WTC11 (cell line): ENCODE data around the gene DENND1C. TPM values are rescaled to one million over a fixed set of nuclear protein-coding genes. Genes with fewer than 3 reads are reported as not detected.

Experiments used
- ATAC-seq: fragments of 200-7000 bp; cut with Tn5 transposase; 2 replicates; pipeline ENCODE4 v1.10.0; 2021; ENCODE audit warnings: mild to moderate bottlenecking, moderate library complexity
- CTCF ChIA-PET: fragments of 300-600 bp; sonication (Branson Sonifier 250); formaldehyde crosslinking; loops from one replicate; lab custom pipeline; 2021; ENCODE audit warnings: antibody characterized with exemption; lab: Charles Lee
- POLR2A ChIA-PET: fragments of 350-600 bp; sonication (Branson Sonifier 250); formaldehyde crosslinking; loops from one replicate; lab custom pipeline; 2021; ENCODE audit warnings: antibody characterized with exemption; lab: Charles Lee
- DNase-seq: peaks from one replicate; pipeline ENCODE4 v3.0.0; 2021; ENCODE audit warnings: low spot score
- H3K27ac Mint-ChIP-seq: 2 replicates; pipeline ENCODE4 v1.8.0; 2021; ENCODE audit warnings: mixed read lengths
- H3K27me3 Mint-ChIP-seq: 2 replicates; pipeline ENCODE4 v1.8.0; 2021; ENCODE audit warnings: low read depth, mild to moderate bottlenecking, moderate library complexity, mixed read lengths
- H3K36me3 Mint-ChIP-seq: 2 replicates; pipeline ENCODE4 v1.8.0; 2021; ENCODE audit warnings: mixed read lengths
- H3K4me1 Mint-ChIP-seq: 2 replicates; pipeline ENCODE4 v1.8.0; 2022; ENCODE audit warnings: mixed read lengths
- H3K4me3 Mint-ChIP-seq: 2 replicates; pipeline ENCODE4 v1.8.0; 2021; ENCODE audit warnings: mild to moderate bottlenecking, moderate library complexity, mixed read lengths
- H3K9me3 Mint-ChIP-seq: 2 replicates; pipeline ENCODE4 v1.8.0; 2021; ENCODE audit warnings: mixed read lengths
- ATF3 ChIP-seq: sonication (generic); formaldehyde crosslinking; conservative IDR thresholded peaks from 2 replicates; pipeline ENCODE4 v1.8.1; 2022; ENCODE audit warnings: mild to moderate bottlenecking, missing genetic modification reagents
- CDX4 ChIP-seq: fragments of 250-450 bp; sonication (Bioruptor Pico); IDR thresholded peaks from 2 replicates; pipeline ENCODE4 v1.9.0; 2021; ENCODE audit warnings: moderate library complexity, mild to moderate bottlenecking, inconsistent platforms, borderline replicate concordance
- E2F1 ChIP-seq: sonication (generic); formaldehyde crosslinking; IDR thresholded peaks from 2 replicates; pipeline ENCODE4 v1.8.0; 2022; ENCODE audit warnings: mild to moderate bottlenecking, missing genetic modification reagents
- ELF4 ChIP-seq: sonication (generic); formaldehyde crosslinking; IDR thresholded peaks from 2 replicates; pipeline ENCODE4 v1.8.1; 2022; ENCODE audit warnings: low read depth, mild to moderate bottlenecking, moderate library complexity, missing genetic modification reagents
- ETV6 ChIP-seq: sonication (generic); formaldehyde crosslinking; IDR thresholded peaks from 2 replicates; pipeline ENCODE4 v1.8.1; 2022; ENCODE audit warnings: mild to moderate bottlenecking, missing genetic modification reagents
- FOXK1 ChIP-seq: sonication (generic); formaldehyde crosslinking; IDR thresholded peaks from 2 replicates; pipeline ENCODE4 v1.8.0; 2022; ENCODE audit warnings: mild to moderate bottlenecking, moderate library complexity, missing genetic modification reagents
- GTF2I ChIP-seq: fragments of 250-450 bp; sonication (Bioruptor Pico); conservative IDR thresholded peaks from 2 replicates; pipeline ENCODE4 v1.4.0; 2021; ENCODE audit warnings: mild to moderate bottlenecking
- HMGA2 ChIP-seq: fragments of 250-450 bp; sonication (Bioruptor Pico); IDR thresholded peaks from 2 replicates; pipeline ENCODE4 v1.4.0; 2021; ENCODE audit warnings: mild to moderate bottlenecking, moderate library complexity
- MXD4 ChIP-seq: fragments of 250-450 bp; sonication (Bioruptor Pico); IDR thresholded peaks from 2 replicates; pipeline ENCODE4 v1.8.0; 2021; ENCODE audit warnings: mild to moderate bottlenecking, moderate library complexity, borderline replicate concordance
- NR2C2 ChIP-seq: sonication (generic); formaldehyde crosslinking; IDR thresholded peaks from 2 replicates; pipeline ENCODE4 v1.8.0; 2022; ENCODE audit warnings: mild to moderate bottlenecking, missing genetic modification reagents
- OVOL2 ChIP-seq: fragments of 250-450 bp; sonication (Bioruptor Pico); IDR thresholded peaks from 2 replicates; pipeline ENCODE4 v1.9.0; 2021; ENCODE audit warnings: mild to moderate bottlenecking, borderline replicate concordance
- PREB ChIP-seq: sonication (generic); formaldehyde crosslinking; IDR thresholded peaks from 2 replicates; pipeline ENCODE4 v1.8.1; 2022; ENCODE audit warnings: mild to moderate bottlenecking, missing genetic modification reagents, moderate library complexity, borderline replicate concordance
- PRRX2 ChIP-seq: fragments of 250-450 bp; sonication (Bioruptor Pico); IDR thresholded peaks from 2 replicates; pipeline ENCODE4 v1.8.0; 2021; ENCODE audit warnings: mild to moderate bottlenecking
- RORB ChIP-seq: fragments of 250-450 bp; sonication (Bioruptor Pico); IDR thresholded peaks from 2 replicates; pipeline ENCODE4 v1.9.0; 2021; ENCODE audit warnings: mild to moderate bottlenecking
- USF2 ChIP-seq: sonication (generic); formaldehyde crosslinking; IDR thresholded peaks from 2 replicates; pipeline ENCODE4 v1.8.1; 2023; ENCODE audit warnings: mild to moderate bottlenecking, missing genetic modification reagents, moderate library complexity
- ZMAT4 ChIP-seq: fragments of 250-450 bp; sonication (Bioruptor Pico); IDR thresholded peaks from 2 replicates; pipeline ENCODE4 v1.9.0; 2021; ENCODE audit warnings: mild to moderate bottlenecking
- ZNF219 ChIP-seq: sonication (generic); formaldehyde crosslinking; IDR thresholded peaks from 2 replicates; pipeline ENCODE4 v1.8.0; 2023; ENCODE audit warnings: missing genetic modification reagents, mild to moderate bottlenecking, borderline replicate concordance
- ZNF317 ChIP-seq: sonication (generic); formaldehyde crosslinking; IDR thresholded peaks from 2 replicates; pipeline ENCODE4 v1.8.1; 2023; ENCODE audit warnings: low read depth, mild to moderate bottlenecking, moderate library complexity, missing genetic modification reagents, borderline replicate concordance
- ZNF532 ChIP-seq: fragments of 250-450 bp; sonication (Bioruptor Pico); IDR thresholded peaks from 2 replicates; pipeline ENCODE4 v1.9.0; 2021; ENCODE audit warnings: mild to moderate bottlenecking, borderline replicate concordance
- ZSCAN18 ChIP-seq: fragments of 250-450 bp; sonication (Bioruptor Pico); IDR thresholded peaks from 2 replicates; pipeline ENCODE4 v2.1.2; 2022; ENCODE audit warnings: mild to moderate bottlenecking, moderate library complexity
- total RNA-seq: library from RNA; stranded (reverse); gene quantifications from 3 replicates; pipeline ENCODE4 v1.2.3, GENCODE V29; 2021

The DENND1C gene
- total RNA-seq, 1 experiment from 2014 or later, result 4.3 TPM

GRCh38 chr19:6417713-6418561 lies 63.6 kb downstream of the DENND1C start:
- Mint-ChIP-seq H3K27ac (no peak overlapping the region), H3K27me3 (no peaks in the 10 kb centered on the region), H3K9me3 (no peaks in the 10 kb centered on the region), H3K36me3 (peaks cover 71% of the 10 kb centered on the region), H3K4me1 (peaks cover 15% of the 10 kb centered on the region), H3K4me3 (no peak overlapping the region)
- ChIA-PET CTCF (interaction anchor here (0.5 to 1.4 kb wide), 8 partner anchors 8 to 446 kb away, joined by 3 to 7 read pairs (median 3); partner anchors contain the start of genes CRB3 and GTF2F1), POLR2A (interaction anchor here (0.6 kb wide), 1 partner anchor 8 kb away, joined by 3 read pairs; no protein-coding TSS in a partner anchor)
- ATAC-seq, result peak; percentile 45
- TF ChIP-seq PREB (CRISPR knock-in tag), result no peak
- TF ChIP-seq RORB (CRISPR knock-in tag), result no peak
- no peak for TF ChIP-seq ZNF317
- no peak for TF ChIP-seq ETV6
- TF ChIP-seq ELF4 (CRISPR knock-in tag), result no peak
- no peak for TF ChIP-seq ZNF532 (CRISPR knock-in tag)
- TF ChIP-seq ZSCAN18 (CRISPR knock-in tag), result no peak
- no peak for TF ChIP-seq ZMAT4 (CRISPR knock-in tag)
- TF ChIP-seq CDX4 (CRISPR knock-in tag), result no peak
- TF ChIP-seq OVOL2 (CRISPR knock-in tag), result no peak
- TF ChIP-seq ATF3 (CRISPR knock-in tag), result no peak
- no peak for TF ChIP-seq FOXK1 (CRISPR knock-in tag)
- no peak for TF ChIP-seq E2F1 (CRISPR knock-in tag)
- TF ChIP-seq ZNF219 (CRISPR knock-in tag), result no peak
- TF ChIP-seq NR2C2, result no peak
- no peak for TF ChIP-seq PRRX2 (CRISPR knock-in tag)
- TF ChIP-seq GTF2I (CRISPR knock-in tag), result no peak
- TF ChIP-seq MXD4 (CRISPR knock-in tag), result no peak
- TF ChIP-seq HMGA2 (CRISPR knock-in tag), result no peak
- no peak for TF ChIP-seq USF2 (CRISPR knock-in tag)
- DNase-seq, result peak; percentile 36
